ENCODE measurements around the gene ERI2.
"Not testable (repeated sequence)": the region's sequence is repeated elsewhere in the genome, so short reads cannot be mapped to it uniquely, and the experiment has no call there.

The ERI2 gene

GRCh38 chr16:20765732-20766131 lies 40.5 kb downstream of the ERI2 start:
- no peak for DNase-seq (ENCODE audit: low spot score)

GRCh38 chr16:20764448-20764847 lies 41.8 kb downstream of the ERI2 start:
- DNase-seq (ENCODE audit: low spot score), result not testable (repeated sequence)

- DNase-seq (ENCODE audit: low spot score), result peak; percentile 80
Observed at GRCh38 chr16:20763461-20764232, 42.6 kb downstream of the ERI2 start, which contains the start of gene ACSM3. Gene ACSM3 (plus strand): TSS chr16:20764014. CDS start chr16:20770035, 6,021 bp downstream.

GRCh38 chr16:20762404-20763123 lies 43.7 kb downstream of the ERI2 start:
- no peak for DNase-seq (ENCODE audit: low spot score)

- no peak for DNase-seq (ENCODE audit: low spot score)
Observed at GRCh38 chr16:20761175-20761574, 45.1 kb downstream of the ERI2 start.

GRCh38 chr16:20760346-20760745 lies 45.9 kb downstream of the ERI2 start:
- DNase-seq (ENCODE audit: low spot score), result no peak

- DNase-seq (ENCODE audit: low spot score), result not testable (repeated sequence)
Observed at GRCh38 chr16:20755799-20756198, 50.5 kb downstream of the ERI2 start.

- DNase-seq (ENCODE audit: low spot score), result no peak
Observed at GRCh38 chr16:20755238-20755637, 51.0 kb downstream of the ERI2 start.

- no peak for DNase-seq (ENCODE audit: low spot score)
Observed at GRCh38 chr16:20753727-20754126, 52.5 kb downstream of the ERI2 start.

- no peak for DNase-seq (ENCODE audit: low spot score)
Observed at GRCh38 chr16:20750558-20750957, 55.7 kb downstream of the ERI2 start.

- no peak for DNase-seq (ENCODE audit: low spot score)
Observed at GRCh38 chr16:20749474-20749873, 56.8 kb downstream of the ERI2 start.

GRCh38 chr16:20747030-20747816 lies 59.0 kb downstream of the ERI2 start:
- DNase-seq (ENCODE audit: low spot score), result no peak

- no peak for DNase-seq (ENCODE audit: low spot score)
Observed at GRCh38 chr16:20746461-20746860, 59.8 kb downstream of the ERI2 start.
